ENCODE results near the gene F3.

F3 gene

GRCh38 chr1:94542088-94542870, 720 bp upstream of the F3 start:
- no peak for DNase-seq (ENCODE audit: extremely low read depth, insufficient read length)
- TF ChIP-seq CTCF (IDR thresholded peaks at IDR 0.05; ENCODE audit: insufficient read depth, low read length, poor library complexity, severe bottlenecking): no peak
- peaks cover 2% of the 10 kb centered on the region; the same call in 1 of the 2 replicates for H3K27me3 ChIP-seq (replicated peaks; ENCODE audit: control insufficient read depth, insufficient read depth, low read length)
- H3K4me3 ChIP-seq (replicated peaks; ENCODE audit: low read depth, low read length): peak overlapping the region; percentile 61
- H3K36me3 ChIP-seq (ENCODE audit: control insufficient read depth, insufficient read depth, low read length): no peaks in the 10 kb centered on the region

- Histone ChIP-seq H3K36me3 (ENCODE audit: control insufficient read depth, insufficient read depth, low read length) (no peaks in the 10 kb centered on the region), H3K27me3 (replicated peaks; ENCODE audit: control insufficient read depth, insufficient read depth, low read length) (peaks cover 2% of the 10 kb centered on the region), H3K4me3 (replicated peaks; ENCODE audit: low read depth, low read length) (no peak overlapping the region)
- DNase-seq (ENCODE audit: extremely low read depth, insufficient read length): no peak
- TF ChIP-seq CTCF (IDR thresholded peaks at IDR 0.05; ENCODE audit: insufficient read depth, low read length, poor library complexity, severe bottlenecking): no peak
Measured at GRCh38 chr1:94540440-94541245, 916 bp downstream of the F3 start.

- no peak for TF ChIP-seq CTCF (IDR thresholded peaks at IDR 0.05; ENCODE audit: insufficient read depth, low read length, poor library complexity, severe bottlenecking)
- no peaks in the 10 kb centered on the region for H3K36me3 ChIP-seq (ENCODE audit: control insufficient read depth, insufficient read depth, low read length)
- no peak overlapping the region for H3K4me3 ChIP-seq (replicated peaks; ENCODE audit: low read depth, low read length)
- H3K27me3 ChIP-seq (replicated peaks; ENCODE audit: control insufficient read depth, insufficient read depth, low read length): peaks cover 2% of the 10 kb centered on the region
- no peak for DNase-seq (ENCODE audit: extremely low read depth, insufficient read length)
Measured at GRCh38 chr1:94539496-94539895, 2.1 kb downstream of the F3 start.

GRCh38 chr1:94538243-94538827, 3.2 kb downstream of the F3 start:
- no peaks in the 10 kb centered on the region for H3K36me3 ChIP-seq (ENCODE audit: control insufficient read depth, insufficient read depth, low read length)
- peaks cover 2% of the 10 kb centered on the region for H3K27me3 ChIP-seq (replicated peaks; ENCODE audit: control insufficient read depth, insufficient read depth, low read length)
- H3K4me3 ChIP-seq (replicated peaks; ENCODE audit: low read depth, low read length): no peak overlapping the region
- DNase-seq (ENCODE audit: extremely low read depth, insufficient read length): no peak
- no peak for TF ChIP-seq CTCF (IDR thresholded peaks at IDR 0.05; ENCODE audit: insufficient read depth, low read length, poor library complexity, severe bottlenecking)

- DNase-seq (ENCODE audit: extremely low read depth, insufficient read length): no peak
- no peak for TF ChIP-seq CTCF (IDR thresholded peaks at IDR 0.05; ENCODE audit: insufficient read depth, low read length, poor library complexity, severe bottlenecking)
- H3K36me3 ChIP-seq (ENCODE audit: control insufficient read depth, insufficient read depth, low read length): no peaks in the 10 kb centered on the region
- H3K4me3 ChIP-seq (replicated peaks; ENCODE audit: low read depth, low read length): no peak overlapping the region
- peaks cover 2% of the 10 kb centered on the region; the same call in 1 of the 2 replicates for H3K27me3 ChIP-seq (replicated peaks; ENCODE audit: control insufficient read depth, insufficient read depth, low read length)
Measured at GRCh38 chr1:94537254-94537653, 4.3 kb downstream of the F3 start.

Data from GM06990 (cell line).